ENCODE measurements around the gene MESP2.
A peak's percentile ranks its signal among the peaks of the same experiment; 100 is the strongest.

Gene MESP2, protein sequence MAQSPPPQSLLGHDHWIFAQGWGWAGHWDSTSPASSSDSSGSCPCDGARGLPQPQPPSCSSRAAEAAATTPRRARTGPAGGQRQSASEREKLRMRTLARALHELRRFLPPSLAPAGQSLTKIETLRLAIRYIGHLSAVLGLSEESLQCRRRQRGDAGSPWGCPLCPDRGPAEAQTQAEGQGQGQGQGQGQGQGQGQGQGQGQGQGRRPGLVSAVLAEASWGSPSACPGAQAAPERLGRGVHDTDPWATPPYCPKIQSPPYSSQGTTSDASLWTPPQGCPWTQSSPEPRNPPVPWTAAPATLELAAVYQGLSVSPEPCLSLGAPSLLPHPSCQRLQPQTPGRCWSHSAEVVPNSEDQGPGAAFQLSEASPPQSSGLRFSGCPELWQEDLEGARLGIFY

GRCh38 chr15:89776274-89777072 is at the start of gene MESP2:
MESP2 (plus strand) TSS chr15:89776332; CDS start chr15:89776358, 26 bp downstream.
- TF ChIP-seq JUND (IDR thresholded peaks at IDR 0.05; ENCODE audit: low read depth): no peak
- in situ Hi-C loops (cut with HindIII; ENCODE audit: low pct_unique_long_range_greater_than_20kb, low sequenced_read_pairs): no loop called here
- DNase-seq (ENCODE audit: low read depth in 1 of 2, low spot score in 1 of 2): peak in 1 of 2 experiments; percentile 68

- in situ Hi-C loops (cut with HindIII; ENCODE audit: low pct_unique_long_range_greater_than_20kb, low sequenced_read_pairs): no loop called here
- no peak for DNase-seq (ENCODE audit: low read depth in 1 of 2, low spot score in 1 of 2)
- no peak for TF ChIP-seq JUND (IDR thresholded peaks at IDR 0.05; ENCODE audit: low read depth)
Observed at GRCh38 chr15:89728254-89728653, 47.9 kb upstream of the MESP2 start.

- TF ChIP-seq JUND (IDR thresholded peaks at IDR 0.05; ENCODE audit: low read depth): no peak
Observed at GRCh38 chr15:89731275-89731674, 44.9 kb upstream of the MESP2 start.

DNA sequence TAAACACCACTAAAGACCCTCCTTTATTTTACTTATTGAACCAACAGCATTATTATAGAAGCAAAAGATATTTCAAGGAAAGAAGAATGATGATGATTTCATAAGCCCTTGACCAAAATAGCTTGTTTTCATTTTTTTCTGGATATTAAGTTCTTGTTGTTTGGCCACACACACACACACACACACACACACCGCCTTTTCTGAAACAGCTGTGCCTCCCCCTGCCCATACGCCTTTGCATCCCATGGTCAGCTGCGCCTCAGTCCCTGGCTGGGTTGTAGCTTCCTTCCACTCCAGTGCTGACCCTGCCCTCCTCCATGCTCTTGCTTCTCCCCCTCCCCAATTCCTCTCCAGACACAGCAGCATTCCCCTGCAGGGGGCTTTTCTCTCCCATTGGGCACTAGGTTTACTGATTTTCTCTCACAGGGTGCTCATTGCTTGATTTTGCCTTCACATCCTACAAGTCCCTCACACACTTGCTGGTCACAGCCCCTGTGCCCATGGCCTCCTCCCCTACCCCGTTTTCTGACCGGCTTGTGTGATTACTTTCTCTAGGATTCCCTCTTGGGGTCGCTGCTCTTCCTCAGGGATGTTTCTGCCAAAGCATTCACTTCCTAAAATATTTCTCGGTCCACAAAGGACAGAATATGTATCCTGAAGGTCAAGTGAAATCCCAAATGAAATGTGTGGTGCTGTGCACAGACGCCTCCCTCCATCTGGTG is 43.5 kb upstream of the MESP2 start:
- TF ChIP-seq JUND (IDR thresholded peaks at IDR 0.05; ENCODE audit: low read depth): no peak
- DNase-seq (ENCODE audit: low read depth in 1 of 2, low spot score in 1 of 2): no peak
- in situ Hi-C loops (cut with HindIII; ENCODE audit: low pct_unique_long_range_greater_than_20kb, low sequenced_read_pairs): no loop called here

More at GRCh38 chr15:89731275-89731674, 44.9 kb upstream of the MESP2 start:
- no peak for DNase-seq (ENCODE audit: low read depth in 1 of 2, low spot score in 1 of 2)
- in situ Hi-C loops (cut with HindIII; ENCODE audit: low pct_unique_long_range_greater_than_20kb, low sequenced_read_pairs): no loop called here

GRCh38 chr15:89735773-89736172 is 40.4 kb upstream of the MESP2 start:
- in situ Hi-C loops (cut with HindIII; ENCODE audit: low pct_unique_long_range_greater_than_20kb, low sequenced_read_pairs): no loop called here
- TF ChIP-seq JUND (IDR thresholded peaks at IDR 0.05; ENCODE audit: low read depth): no peak
- DNase-seq (ENCODE audit: low read depth in 1 of 2, low spot score in 1 of 2): no peak

GRCh38 chr15:89740137-89740536 is 36.0 kb upstream of the MESP2 start:
- TF ChIP-seq JUND (IDR thresholded peaks at IDR 0.05; ENCODE audit: low read depth): no peak
- peak; percentile 59 to 81 for DNase-seq (ENCODE audit: low read depth in 1 of 2, low spot score in 1 of 2)
- in situ Hi-C loops (cut with HindIII; ENCODE audit: low pct_unique_long_range_greater_than_20kb, low sequenced_read_pairs): no loop called here

DNA sequence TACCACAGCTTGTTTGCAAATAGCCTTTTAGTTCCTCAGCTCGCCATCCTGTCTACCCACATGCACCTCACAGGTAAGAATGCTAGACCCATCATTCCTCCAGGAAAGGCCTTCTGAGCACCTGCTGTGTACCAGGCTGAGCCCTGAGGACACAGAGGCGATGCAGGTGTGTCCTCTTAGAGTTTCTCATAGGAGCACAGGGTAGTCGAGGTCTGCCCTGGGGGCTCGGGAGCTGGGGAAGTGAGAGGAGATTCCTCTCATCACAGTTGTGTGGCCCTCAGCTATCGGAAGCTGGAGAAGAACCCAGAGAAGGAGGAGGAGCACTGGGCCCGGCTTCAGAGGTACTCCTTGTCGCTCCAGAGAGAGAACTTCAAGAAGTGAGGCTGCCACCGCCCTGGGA is 33.1 kb upstream of the MESP2 start:
- in situ Hi-C loops (cut with HindIII; ENCODE audit: low pct_unique_long_range_greater_than_20kb, low sequenced_read_pairs): no loop called here
- DNase-seq (ENCODE audit: low read depth in 1 of 2, low spot score in 1 of 2): no peak
- TF ChIP-seq JUND (IDR thresholded peaks at IDR 0.05; ENCODE audit: low read depth): no peak

GRCh38 chr15:89743594-89743993 is 32.5 kb upstream of the MESP2 start:
- DNase-seq (ENCODE audit: low read depth in 1 of 2, low spot score in 1 of 2): no peak
- in situ Hi-C loops (cut with HindIII; ENCODE audit: low pct_unique_long_range_greater_than_20kb, low sequenced_read_pairs): no loop called here
- TF ChIP-seq JUND (IDR thresholded peaks at IDR 0.05; ENCODE audit: low read depth): no peak

DNA sequence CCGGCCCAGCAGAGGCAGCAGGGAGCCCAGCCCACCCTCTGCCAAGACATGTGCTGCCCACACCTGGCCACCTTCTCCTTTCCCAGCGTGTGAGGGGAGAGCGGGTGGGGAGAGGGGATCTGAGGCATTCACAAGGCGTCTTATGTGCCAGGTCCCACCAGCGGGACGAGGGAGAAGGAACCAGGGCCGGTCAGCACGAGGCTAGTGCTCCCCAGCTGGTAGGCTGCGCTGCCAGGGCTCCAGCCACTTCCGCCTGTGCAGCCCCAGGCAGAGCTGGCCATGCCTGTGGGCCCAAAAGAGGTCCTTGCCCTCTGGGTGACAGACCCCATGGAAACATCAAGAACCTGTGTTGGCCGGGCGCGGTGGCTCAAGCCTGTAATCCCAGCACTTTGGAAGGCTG is 31.0 kb upstream of the MESP2 start:
- in situ Hi-C loops (cut with HindIII; ENCODE audit: low pct_unique_long_range_greater_than_20kb, low sequenced_read_pairs): no loop called here
- TF ChIP-seq JUND (IDR thresholded peaks at IDR 0.05; ENCODE audit: low read depth): no peak
- DNase-seq (ENCODE audit: low read depth in 1 of 2, low spot score in 1 of 2): no peak

- in situ Hi-C loops (cut with HindIII; ENCODE audit: low pct_unique_long_range_greater_than_20kb, low sequenced_read_pairs): no loop called here
Observed at GRCh38 chr15:89745768-89746167, 30.4 kb upstream of the MESP2 start.

GRCh38 chr15:89746386-89746780 is 29.7 kb upstream of the MESP2 start:
- in situ Hi-C loops (cut with HindIII; ENCODE audit: low pct_unique_long_range_greater_than_20kb, low sequenced_read_pairs): no loop called here
- no peak for TF ChIP-seq JUND (IDR thresholded peaks at IDR 0.05; ENCODE audit: low read depth)

More at GRCh38 chr15:89745768-89746167, 30.4 kb upstream of the MESP2 start:
- TF ChIP-seq JUND (IDR thresholded peaks at IDR 0.05; ENCODE audit: low read depth): no peak
- no peak for DNase-seq (ENCODE audit: low read depth in 1 of 2, low spot score in 1 of 2)

More at GRCh38 chr15:89746386-89746780, 29.7 kb upstream of the MESP2 start:
- no peak for DNase-seq (ENCODE audit: low read depth in 1 of 2, low spot score in 1 of 2)
